SK-N-SH (cell line): ENCODE results near the gene PDE9A.

Source experiments
- CTCF ChIP-seq: fragments of 200-600 bp; sonication (generic); IDR thresholded peaks from 2 replicates; pipeline ENCODE4 v1.6.1; 2017; ENCODE audit warnings: antibody characterized with exemption, mild to moderate bottlenecking, moderate library complexity
- EP300 ChIP-seq, 2 experiments: IDR thresholded peaks; 2 replicates each; pipeline versions ENCODE4 v1.4.0 to v1.6.1; 2012; ENCODE audit warnings: borderline replicate concordance in 1 of 2, low read depth in 1 of 2, low read length in 1 of 2
- EZH2phosphoT487 ChIP-seq: fragments of 200-600 bp; sonication (generic); IDR thresholded peaks from 2 replicates; pipeline ENCODE4 v1.6.1; 2017; ENCODE audit warnings: low read depth, mixed run types, mild to moderate bottlenecking, antibody characterized with exemption, moderate library complexity, borderline replicate concordance
- MAX ChIP-seq: IDR thresholded peaks from 2 replicates; pipeline ENCODE4 v1.4.0; 2012; ENCODE audit warnings: low read depth
- MXI1 ChIP-seq: IDR thresholded peaks from 2 replicates; pipeline ENCODE4 v1.6.1; 2012; ENCODE audit warnings: mild to moderate bottlenecking, low read depth, low read length, improper control_type of control experiment
- NRF1 ChIP-seq: IDR thresholded peaks from 2 replicates; pipeline ENCODE4 v1.6.1; 2012; ENCODE audit warnings: low read depth, mild to moderate bottlenecking, low read length
- POLR2AphosphoS5 ChIP-seq: IDR thresholded peaks from 2 replicates; pipeline ENCODE4 v1.6.1; 2012; ENCODE audit warnings: low read depth, low read length
- RAD21 ChIP-seq: IDR thresholded peaks from 2 replicates; pipeline ENCODE4 v1.6.1; 2012; ENCODE audit warnings: mild to moderate bottlenecking, low read length
- RCOR1 ChIP-seq: fragments of 150-350 bp; IDR thresholded peaks from 2 replicates; pipeline ENCODE4 v1.6.1; 2017; ENCODE audit warnings: antibody characterized with exemption, low read length
- SMC3 ChIP-seq: IDR thresholded peaks from 2 replicates; pipeline ENCODE4 v1.6.1; 2012; ENCODE audit warnings: low read depth, low read length, improper control_type of control experiment
- TAF1 ChIP-seq: IDR thresholded peaks from 2 replicates; pipeline ENCODE4 v1.6.1; 2012; ENCODE audit warnings: low read depth, mild to moderate bottlenecking, low read length, moderate library complexity, borderline replicate concordance
- TEAD4 ChIP-seq: IDR thresholded peaks from 2 replicates; pipeline ENCODE4 v1.4.0; 2012; ENCODE audit warnings: mild to moderate bottlenecking, borderline replicate concordance; ENCODE audit not compliant: insufficient read depth
- YY1 ChIP-seq: IDR thresholded peaks from 2 replicates; pipeline ENCODE4 v1.4.0; 2012; ENCODE audit warnings: low read depth, mild to moderate bottlenecking

DNA sequence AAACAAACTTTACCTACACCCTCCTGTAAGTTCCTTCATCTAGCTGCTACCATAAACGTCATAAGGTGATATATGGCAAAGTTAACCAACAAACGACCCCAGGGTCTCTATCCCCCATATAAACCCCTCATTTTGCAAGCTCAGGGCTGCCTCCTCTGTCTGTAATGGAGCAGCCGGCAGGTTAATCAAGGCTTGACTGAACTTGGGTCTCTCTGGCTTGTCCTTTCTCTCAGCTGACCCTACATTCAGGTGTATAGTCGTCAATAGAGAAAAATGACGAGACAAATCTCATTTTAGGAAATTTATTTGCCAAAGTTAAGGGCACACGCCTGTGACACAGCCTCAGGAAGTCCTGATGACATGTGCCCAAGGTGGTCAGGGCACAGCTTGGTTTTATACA lies 158.5 kb downstream of the PDE9A start:
- TF ChIP-seq CTCF (no peak), EP300 (IDR thresholded peaks at IDR 0.05; ENCODE audit: borderline replicate concordance in 1 of 2, low read depth in 1 of 2, low read length in 1 of 2) (no peak), MXI1 (no peak), YY1 (no peak), POLR2AphosphoS5 (no peak), TEAD4 (no peak), TAF1 (no peak), SMC3 (no peak), NRF1 (no peak), MAX (no peak), RCOR1 (no peak), EZH2phosphoT487 (no peak), RAD21 (no peak)
